ENCODE measurements around the gene CFAP57.
"Not testable (repeated sequence)": the region's sequence is repeated elsewhere in the genome, so short reads cannot be mapped to it uniquely, and the experiment has no call there.

The CFAP57 gene

DNA sequence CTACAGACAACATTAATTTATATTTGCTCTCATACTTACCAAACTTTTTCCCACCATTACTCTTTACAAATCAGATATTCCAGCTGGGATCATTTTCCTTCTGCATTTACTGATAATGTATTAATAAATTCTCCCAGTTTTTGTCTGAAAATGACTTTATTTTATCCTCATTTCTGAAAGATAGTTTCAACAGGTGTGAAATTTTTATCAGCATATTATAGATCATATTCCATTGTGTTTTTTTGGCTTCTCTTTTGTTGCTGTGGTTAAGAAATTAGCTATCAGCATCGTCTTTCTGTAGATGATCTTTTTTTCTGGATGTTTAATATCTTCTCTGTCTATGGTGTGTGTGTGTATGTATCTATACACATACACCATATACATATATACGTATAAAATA, 2.7 kb downstream of the CFAP57 start:
- DNase-seq = no peak

DNA sequence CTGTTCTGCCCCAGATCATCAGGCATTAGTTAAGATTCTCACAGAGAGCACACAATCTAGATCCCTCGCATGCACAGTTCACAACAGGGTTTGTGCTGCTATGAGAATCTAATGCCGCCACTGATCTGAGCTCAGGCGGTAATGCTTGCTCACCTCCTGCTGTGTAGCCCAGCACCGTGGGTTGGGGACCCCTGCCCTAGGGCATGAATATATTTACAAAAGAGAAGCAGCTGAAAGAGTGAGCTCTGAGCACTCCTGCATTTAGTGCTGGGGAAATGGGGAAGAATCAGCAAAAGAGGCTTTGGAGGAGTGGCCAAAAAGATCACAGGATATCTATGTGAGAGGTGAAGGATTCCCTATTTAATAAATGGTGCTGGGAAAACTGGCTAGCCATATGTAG, 5.6 kb downstream of the CFAP57 start:
- DNase-seq = no peak

DNA sequence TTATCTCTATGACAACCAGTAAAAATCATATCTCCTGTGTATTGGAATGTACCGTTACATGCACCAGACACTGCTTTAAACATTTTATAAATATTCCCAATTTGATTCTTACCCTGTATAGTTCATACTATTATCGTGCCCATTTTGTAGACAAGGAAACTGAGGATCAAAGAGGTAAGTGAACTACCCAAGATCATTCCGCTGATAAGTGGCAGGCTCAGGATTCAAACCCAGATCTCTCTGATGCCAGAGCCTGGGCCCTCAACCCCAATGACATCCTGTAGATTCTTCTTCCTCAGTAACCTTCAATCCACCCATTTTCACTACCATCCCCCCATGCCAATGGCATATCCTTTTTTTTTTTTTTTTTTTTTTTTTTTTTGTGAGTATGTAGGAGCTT, 12.3 kb downstream of the CFAP57 start:
- DNase-seq = no peak

DNA sequence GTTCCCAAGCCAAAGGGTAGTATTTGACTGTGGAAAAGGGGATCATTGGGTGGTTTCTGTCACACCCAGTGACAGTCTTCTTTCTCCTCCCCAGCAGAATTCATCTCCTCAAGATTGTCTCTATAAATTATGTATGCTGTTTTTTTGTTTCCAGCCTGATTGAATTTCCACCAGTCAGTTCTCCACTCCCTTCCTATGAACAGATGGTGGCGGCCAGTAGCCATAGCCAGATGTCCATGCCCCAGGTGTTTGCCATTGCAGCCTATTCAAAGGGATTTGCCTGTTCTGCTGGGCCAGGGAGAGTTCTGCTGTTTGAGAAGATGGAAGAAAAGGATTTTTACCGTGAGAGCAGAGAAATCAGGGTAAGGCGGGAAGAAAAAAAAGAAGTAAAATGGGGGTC, 12.9 kb downstream of the CFAP57 start:
- DNase-seq = no peak

DNA sequence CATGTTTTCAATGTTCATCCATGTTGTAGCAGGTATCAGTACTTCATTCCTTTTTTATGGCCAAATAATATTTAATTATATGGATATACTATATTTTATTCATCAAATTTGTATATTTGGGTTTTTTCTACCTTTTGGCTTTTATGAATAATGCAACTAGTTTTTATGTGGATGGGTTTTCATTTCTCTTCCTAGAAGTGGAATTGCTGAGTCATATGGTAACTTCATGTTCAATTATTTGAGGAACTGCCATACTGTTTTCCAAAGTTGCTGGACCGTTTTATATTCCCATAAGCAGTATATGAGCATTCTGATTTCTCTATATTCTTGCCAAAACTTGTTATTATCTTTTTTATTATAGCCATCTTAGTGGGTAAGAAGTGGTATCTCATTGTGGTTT, 16.0 kb downstream of the CFAP57 start:
- DNase-seq = no peak

DNA sequence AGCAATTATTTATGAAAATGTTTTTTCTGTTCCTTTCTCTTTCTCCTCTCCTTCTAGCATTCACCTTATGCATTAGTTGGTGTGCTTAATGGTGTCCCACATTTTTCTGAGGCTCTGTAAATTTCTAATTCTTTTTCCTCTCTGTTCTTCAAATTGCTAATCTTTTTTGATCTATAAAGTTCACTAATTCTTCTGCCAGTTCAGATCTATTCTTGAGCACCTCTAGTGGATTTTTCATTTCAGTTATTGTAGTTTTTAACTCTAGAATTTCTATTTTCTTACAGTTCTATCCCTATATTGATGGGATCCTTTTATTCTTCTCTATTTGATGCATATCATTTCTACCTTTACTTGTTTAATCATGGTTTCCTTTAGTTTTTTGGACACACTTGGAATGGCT, 22.4 kb downstream of the CFAP57 start:
- DNase-seq = no peak

DNA sequence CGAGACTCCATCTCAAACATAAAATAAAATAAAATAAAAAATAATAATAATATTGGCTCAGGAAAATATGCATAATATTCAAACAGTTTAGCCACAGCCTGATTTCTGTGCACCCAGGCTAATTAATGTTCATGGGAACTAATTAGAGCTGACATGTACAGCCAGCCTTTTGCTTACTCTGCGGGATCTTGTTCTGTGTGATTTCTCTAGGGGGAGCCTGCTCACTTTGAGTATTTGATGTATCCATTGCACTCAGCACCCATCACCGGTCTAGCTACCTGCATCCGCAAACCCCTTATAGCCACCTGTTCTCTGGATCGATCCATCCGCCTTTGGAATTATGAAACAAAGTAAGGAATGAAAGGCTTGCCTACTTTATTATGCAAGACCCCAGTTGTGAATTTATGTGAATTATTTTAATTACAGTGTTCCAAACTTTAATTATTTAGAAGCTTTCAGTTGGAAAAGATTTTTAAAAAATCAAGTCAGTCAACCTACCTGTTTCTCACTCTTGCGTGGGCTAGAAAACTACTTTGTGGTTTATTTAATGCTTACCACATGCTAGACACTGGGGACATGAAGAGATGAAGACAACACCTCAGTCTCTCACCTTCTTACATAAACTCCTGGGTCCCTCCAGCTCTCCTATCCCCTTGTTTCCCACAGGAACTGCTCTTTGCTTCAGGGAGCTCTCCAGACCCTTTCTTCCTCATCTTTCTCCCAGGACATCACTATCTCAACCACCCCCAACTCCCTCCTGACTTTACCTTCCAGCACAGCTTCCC, 25.4 kb downstream of the CFAP57 start:
- no peak for DNase-seq

DNA sequence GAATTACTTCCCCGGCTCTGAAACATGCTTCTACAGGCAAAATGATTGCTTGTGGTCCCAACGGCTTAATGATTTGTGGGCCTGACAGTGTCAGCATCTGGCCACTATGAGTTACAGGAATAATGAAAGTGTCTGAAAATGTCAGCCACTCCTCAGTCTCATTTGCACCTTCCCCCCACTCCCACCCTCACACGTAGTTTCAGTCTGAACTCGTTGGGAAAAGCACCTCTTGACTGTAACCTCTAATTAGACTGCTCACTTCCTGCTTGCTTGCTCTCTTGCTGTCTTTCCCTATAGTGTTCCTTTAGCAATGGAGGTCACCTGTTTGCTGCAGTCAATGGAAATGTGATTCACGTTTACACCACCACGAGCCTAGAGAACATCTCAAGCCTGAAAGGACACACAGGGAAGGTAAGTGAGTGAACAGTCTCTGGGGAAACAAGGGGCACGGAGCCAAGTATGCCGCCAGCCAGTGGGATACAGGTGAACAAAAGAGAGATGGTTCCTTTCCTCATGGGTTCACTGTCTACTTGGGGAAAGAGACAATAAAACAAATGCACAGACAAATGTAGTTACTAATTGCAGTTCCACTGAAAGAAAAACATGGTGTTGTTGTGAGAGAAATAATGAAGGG, 27.1 kb downstream of the CFAP57 start:
- peak in 1 of 2 experiments; percentile 5 for DNase-seq

DNA sequence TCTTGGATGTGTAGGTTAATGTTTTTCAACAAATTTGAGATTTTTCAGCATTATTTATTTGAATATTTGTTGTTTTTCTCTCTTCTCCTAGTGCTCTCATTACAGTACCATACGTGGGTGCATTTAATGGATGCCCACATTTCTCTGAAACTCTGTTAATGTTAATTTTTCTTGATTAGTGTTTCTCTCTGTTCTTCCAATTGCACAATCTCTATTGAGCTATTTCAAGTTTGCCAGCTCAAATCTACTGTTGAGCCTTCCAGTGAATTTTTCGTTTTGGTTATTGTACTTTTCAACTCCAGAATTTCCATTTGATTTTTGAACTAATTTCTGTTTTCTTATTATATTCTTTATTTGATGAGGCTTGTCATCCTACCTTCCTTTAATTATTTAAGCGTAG, 31.7 kb downstream of the CFAP57 start:
- DNase-seq = no peak

DNA sequence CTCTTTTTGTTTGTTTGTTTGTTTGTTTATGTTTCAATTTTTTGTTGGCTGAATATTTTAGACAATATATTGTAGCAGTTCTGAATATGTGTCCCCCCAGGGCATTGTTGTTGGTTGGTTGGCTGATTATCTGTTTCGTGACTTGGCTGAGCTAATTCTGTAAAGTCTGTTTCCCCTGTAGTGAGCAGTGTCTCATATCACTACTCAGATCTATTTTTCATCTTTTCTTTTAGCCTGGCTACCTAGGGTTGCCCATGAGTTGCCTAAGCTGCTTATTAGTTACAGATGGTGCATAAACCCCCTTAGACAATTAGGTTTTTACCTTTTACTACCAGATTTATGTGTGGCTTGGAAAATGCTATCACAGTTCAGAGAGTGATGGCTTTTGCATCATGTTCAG, 32.3 kb downstream of the CFAP57 start:
- DNase-seq = no peak

DNA sequence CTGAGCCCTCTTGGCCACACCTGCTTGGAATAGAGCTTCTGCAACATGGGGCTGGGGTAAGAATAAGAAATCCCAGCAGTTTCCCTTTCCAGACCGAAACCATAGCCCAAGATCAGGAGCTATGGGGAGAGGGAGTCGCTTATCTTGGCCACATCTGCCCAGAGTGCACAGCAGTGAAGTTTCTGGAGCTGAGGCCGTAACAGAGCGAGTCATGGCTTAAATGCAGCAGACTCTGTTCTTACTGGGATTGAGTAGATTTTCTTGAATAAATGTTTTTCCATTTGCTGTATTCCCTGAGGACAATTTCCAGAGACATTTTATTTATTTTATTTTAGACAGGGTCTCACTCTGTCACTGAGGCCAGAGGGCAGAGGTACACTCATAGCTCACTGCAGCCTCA, 33.5 kb downstream of the CFAP57 start:
- no peak for DNase-seq

DNA sequence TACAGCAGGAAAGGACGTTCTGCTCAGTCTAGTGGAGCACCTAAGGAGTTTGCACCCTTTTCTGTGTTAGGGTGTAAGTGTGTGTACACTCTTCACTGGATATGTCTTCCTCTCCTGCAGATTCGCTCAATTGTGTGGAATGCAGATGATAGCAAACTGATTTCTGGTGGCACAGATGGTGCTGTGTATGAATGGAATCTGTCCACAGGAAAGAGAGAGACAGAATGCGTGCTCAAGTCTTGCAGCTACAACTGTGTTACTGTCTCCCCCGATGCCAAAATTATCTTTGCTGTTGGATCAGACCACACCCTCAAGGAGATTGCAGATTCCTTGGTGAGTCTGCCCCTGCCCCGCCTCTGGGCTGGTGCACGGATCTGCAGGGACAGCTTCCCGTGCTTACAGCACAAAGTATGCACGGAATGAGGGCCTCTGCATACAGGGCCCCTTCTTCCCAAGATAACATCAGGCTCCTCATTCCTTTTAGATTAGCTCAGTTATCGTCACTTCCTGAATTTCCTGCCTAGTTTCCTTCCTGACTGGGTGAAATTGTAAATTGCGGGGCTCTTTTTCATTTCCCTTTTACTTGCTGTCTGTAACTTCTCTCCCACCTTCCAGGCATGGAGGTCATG, 34.6 kb downstream of the CFAP57 start:
- no peak for DNase-seq

DNA sequence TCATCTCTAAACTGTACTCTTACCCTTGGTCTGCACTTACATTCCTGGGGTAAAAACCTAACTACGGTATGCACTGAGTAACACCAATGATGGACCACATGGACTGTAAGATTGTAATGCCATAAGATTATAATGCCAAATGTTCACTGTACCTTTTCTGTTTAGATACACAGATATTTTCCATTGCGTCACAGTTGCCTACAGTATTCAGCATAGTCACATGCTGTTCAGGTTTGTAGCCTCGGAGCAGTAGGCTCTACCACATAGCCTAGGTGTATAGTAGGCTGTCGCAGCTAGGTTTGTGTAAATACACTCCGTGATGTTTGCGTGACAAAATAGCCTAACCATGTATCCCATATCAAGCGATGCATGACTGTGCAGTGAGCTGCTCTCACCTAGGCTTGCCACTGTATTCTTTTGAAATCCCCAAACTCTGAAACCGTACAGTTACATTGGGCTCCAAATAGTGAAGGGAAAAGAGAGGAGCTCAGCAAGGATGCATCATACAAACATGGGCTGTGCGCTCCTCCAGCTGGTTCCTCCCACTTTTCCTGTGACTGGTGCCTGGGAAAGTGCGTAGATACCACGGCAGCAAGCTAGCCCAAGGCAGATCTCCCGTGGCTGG, 35.2 kb downstream of the CFAP57 start:
- no peak for DNase-seq

DNA sequence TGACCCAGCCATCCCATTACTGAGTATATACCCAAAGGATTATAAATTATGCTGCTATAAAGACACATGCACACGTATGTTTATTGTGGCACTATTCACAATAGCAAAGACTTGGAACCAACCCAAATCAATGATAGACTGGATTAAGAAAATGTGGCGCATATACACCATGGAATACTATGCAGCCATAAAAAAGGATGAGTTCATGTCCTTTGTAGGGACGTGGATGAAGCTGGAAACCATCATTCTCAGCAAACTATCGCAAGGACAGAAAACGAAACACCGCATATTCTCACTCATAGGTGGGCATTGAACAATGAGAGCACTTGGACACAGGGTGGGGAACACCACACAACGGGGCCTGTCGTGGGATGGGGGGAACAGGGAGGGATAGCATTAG, 36.1 kb downstream of the CFAP57 start:
- not testable (repeated sequence) for DNase-seq

DNA sequence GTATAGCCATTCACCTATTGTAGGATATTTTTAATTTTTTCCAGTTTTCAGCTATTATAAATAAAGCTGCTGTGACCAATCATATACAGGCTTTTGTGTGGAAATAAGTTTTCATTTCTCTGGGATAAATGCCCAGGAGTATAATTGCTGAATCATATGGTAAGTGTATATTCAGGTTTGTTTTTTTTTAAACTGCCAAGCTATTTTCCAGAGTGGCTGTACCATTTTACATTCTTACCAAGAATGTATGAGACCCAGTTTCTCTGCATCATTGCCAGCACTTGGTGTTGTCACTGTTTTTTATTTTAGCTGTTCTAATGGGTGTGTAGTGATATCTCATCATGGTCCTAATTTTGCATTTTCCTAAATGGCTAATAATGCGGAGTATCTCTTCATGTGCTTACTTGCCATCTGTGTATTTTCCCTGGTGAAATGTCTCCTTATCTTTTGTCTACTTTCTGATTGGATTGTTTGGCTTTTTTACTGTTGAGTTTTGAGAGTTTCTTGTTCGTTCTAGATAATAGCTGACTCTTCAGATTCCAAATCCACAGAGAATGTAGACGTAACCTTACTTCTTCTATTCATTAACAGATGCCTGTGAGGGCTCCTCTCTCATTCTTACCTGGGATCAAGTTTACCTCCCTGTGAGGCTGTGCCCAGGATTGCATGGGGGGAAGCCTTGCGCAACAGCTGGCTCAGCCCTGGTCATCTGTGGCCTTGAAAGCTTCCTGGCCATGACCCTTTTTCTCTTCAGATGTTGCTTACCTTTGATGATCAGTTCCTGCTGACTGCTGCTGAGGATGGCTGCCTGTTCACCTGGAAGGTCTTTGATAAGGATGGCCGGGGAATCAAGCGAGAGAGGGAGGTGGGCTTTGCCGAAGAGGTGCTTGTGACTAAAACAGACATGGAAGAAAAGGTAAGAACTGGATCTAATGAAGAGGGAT, 42.6 kb downstream of the CFAP57 start:
- no peak for DNase-seq

DNA sequence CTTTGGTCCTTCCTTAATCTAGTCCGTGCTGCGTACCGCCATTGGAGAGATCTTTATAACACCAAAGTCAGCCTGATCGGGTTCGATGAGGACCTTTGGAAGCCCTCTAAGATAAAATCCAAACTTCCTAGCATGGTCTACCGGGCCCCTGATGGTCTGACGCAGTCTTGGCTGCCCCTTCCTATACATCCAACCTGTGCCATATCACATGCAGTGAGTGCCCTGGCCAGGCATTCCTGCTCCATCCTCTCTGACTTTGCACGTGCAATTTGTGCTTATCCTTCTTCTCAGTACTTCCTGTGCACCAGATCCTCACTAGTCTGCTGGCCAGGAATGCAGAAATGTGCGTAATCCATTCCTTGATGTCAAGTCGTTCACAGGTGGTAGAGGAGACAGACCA, 45.6 kb downstream of the CFAP57 start:
- DNase-seq = no peak

DNA sequence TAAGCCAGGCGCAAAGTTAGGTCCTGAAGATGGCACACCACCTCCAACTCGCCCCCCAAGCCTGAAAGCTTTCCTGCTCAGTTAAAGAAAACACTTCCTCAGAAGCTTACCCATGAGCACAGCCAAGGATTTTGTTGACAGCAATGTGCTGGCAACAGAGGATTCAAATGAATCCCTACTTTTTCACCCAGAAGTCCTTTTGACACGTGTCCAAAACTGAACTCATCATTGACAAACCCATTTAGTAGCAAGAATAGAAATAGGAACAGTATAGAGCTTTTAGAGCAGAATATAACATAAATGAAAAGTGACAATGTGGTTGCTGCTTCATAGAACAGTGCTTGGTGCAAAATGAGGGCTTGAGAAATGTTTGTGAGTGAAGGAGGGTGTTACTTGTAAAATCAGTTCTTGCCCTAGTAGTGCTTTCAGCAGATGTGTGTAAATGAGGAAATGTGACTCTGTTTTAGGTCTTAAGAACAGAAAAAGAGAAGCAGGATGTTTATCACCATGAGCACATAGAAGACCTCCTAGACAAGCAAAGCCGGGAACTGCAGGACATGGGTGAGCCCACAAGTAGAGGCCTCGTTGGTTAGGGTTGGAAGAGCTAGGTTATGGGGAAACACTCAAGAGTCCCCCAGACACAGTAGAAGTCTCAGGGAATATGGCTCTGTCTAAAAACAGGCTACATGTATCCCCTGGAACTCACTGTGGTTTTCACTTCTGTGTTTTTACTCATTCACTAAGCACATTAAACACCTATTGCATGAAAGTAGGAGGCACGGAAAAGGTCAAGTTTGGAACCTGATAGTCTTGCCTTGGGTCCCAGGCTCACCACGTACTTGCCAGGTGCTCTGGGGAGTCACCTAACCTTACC, 49.0 kb downstream of the CFAP57 start:
- no peak for DNase-seq

DNA sequence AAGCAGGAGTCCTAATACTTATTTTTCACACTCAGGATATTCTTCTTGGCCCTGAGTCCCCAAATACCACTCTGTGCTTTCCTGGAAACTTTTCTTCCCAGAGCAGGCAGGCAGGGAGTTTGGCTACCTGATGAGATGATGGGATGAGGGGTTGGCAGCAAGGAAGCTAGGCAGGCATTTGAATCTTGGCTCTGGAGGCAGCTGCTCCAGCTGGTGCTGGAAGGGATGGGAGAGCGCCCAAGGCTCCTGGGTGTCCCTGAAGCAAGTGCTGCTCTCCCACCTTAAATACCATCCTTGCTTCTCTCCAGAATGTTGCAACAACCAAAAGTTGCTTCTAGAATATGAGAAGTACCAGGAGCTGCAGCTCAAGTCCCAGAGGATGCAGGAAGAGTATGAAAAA, 49.7 kb downstream of the CFAP57 start:
- no peak for DNase-seq

DNA sequence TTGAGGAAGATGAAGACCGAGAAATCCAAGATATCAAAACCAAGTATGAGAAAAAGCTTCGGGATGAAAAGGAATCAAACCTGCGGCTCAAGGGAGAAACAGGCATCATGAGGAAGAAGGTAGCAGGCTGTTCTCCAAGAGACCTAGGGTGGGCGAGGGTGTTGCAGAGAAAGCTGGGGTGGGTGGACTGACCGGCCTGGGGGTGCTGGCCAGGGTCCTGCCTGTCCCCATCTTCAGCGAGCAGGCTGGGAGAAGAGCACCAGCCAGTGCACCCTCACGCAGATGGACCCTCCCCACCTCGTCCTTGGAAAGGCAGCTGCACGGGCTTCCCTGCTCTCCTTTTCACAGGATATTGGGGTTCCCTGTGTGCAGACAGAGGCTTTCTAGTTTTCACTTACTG, 50.7 kb downstream of the CFAP57 start:
- DNase-seq = no peak

DNA sequence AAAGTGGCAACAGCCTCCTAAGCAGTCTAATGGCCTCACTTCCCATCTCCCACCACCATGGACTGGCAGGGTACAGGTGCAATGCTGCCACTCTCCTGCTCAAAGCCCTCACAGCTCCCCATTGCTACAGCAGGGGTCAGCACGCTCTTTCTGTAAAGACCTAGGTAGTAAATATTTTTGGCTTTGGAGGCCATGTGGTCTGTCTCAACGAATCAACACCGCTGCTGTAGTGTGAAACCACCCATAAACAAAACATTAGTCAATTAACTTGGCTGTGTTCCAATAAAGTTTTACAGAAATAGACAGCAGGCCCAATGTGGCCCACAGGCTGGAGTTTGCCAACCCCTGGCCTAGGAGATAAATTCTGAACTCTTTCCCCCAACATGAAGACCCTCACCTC, 53.0 kb downstream of the CFAP57 start:
- DNase-seq = no peak

DNA sequence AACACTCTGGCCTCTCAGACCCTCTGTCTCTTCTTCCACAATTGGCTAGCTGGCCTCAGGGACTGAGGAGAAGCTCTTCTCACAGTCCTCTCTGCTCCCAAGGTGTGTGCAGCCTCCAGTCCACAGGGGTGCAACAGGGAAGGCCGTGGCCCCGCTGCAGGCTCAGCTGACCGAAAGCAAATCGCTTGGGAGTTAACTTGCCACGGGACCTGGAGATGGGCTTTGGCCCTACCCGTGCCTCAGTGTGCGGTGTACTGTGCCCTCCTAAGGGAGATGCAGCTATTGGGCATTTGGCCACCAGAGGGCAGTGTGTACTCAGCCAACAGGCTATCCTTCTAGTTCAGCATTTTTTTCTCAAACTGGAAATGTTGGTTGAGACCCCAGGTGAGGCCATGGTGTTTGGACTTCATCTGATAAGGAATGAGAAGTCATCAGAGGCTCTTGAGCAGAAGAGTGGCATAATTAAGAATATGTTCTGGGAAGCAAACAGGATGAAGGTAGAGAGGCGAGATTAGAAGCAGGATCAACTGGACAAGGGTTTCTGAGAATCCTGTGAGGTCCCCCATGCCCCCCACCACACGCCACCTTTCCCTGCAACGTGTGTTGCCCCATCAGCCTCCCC, 55.1 kb downstream of the CFAP57 start:
- DNase-seq = peak; percentile 91 to 92

All from activated CD4-positive, alpha-beta T cell treated with anti-CD3 and anti-CD28 coated beads, Interleukin-2, amount 50 U/mL, for 48 hours (primary cell).